ENCODE results near the gene PIK3CG.

DNA sequence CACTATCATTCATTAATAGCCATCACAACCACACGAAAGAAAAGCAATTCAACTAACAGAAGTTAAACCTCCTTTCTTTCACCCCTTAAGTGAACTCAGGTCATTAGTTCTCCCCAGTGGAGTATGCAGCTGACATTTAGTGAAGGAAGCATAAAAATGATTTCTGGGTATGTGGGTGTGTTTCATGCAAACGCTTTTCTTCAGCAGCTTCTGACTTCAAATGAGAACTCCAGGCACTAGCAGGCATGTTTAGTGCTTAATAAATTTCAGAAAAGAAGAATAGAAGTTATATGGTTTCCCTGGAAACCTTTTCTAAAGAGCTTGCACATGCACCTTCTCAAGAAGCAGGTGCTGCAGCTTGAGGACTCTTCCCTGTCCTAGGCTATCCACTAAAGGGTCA is 62.5 kb downstream of the PIK3CG start:
- TF ChIP-seq, protein P1, sequence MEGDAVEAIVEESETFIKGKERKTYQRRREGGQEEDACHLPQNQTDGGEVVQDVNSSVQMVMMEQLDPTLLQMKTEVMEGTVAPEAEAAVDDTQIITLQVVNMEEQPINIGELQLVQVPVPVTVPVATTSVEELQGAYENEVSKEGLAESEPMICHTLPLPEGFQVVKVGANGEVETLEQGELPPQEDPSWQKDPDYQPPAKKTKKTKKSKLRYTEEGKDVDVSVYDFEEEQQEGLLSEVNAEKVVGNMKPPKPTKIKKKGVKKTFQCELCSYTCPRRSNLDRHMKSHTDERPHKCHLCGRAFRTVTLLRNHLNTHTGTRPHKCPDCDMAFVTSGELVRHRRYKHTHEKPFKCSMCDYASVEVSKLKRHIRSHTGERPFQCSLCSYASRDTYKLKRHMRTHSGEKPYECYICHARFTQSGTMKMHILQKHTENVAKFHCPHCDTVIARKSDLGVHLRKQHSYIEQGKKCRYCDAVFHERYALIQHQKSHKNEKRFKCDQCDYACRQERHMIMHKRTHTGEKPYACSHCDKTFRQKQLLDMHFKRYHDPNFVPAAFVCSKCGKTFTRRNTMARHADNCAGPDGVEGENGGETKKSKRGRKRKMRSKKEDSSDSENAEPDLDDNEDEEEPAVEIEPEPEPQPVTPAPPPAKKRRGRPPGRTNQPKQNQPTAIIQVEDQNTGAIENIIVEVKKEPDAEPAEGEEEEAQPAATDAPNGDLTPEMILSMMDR (IDR thresholded peaks at IDR 0.05): no peak
- TF ChIP-seq POLR2A (IDR thresholded peaks at IDR 0.05; ENCODE audit: low read length) (no peak), EHMT2 (IDR thresholded peaks at IDR 0.05; ENCODE audit: low read depth) (no peak), MAZ (IDR thresholded peaks at IDR 0.05; ENCODE audit: borderline replicate concordance, low read depth, low read length) (no peak), KDM5A (IDR thresholded peaks at IDR 0.05) (no peak), ESRRA (IDR thresholded peaks at IDR 0.05; ENCODE audit: borderline replicate concordance, low read length) (no peak), CHD2 (IDR thresholded peaks at IDR 0.05; ENCODE audit: low read length, partially characterized antibody) (no peak), RAD21 (conservative IDR thresholded peaks at IDR 0.05 in 1 of 2, IDR thresholded peaks at IDR 0.05 in 1 of 2) (no peak), EP300 (IDR thresholded peaks at IDR 0.05) (no peak), GATA3 (IDR thresholded peaks at IDR 0.05; ENCODE audit: borderline replicate concordance) (no peak), MYC (IDR thresholded peaks at IDR 0.05; ENCODE audit: borderline replicate concordance, low read length) (no peak)
- TF ChIP-seq, protein P2, sequence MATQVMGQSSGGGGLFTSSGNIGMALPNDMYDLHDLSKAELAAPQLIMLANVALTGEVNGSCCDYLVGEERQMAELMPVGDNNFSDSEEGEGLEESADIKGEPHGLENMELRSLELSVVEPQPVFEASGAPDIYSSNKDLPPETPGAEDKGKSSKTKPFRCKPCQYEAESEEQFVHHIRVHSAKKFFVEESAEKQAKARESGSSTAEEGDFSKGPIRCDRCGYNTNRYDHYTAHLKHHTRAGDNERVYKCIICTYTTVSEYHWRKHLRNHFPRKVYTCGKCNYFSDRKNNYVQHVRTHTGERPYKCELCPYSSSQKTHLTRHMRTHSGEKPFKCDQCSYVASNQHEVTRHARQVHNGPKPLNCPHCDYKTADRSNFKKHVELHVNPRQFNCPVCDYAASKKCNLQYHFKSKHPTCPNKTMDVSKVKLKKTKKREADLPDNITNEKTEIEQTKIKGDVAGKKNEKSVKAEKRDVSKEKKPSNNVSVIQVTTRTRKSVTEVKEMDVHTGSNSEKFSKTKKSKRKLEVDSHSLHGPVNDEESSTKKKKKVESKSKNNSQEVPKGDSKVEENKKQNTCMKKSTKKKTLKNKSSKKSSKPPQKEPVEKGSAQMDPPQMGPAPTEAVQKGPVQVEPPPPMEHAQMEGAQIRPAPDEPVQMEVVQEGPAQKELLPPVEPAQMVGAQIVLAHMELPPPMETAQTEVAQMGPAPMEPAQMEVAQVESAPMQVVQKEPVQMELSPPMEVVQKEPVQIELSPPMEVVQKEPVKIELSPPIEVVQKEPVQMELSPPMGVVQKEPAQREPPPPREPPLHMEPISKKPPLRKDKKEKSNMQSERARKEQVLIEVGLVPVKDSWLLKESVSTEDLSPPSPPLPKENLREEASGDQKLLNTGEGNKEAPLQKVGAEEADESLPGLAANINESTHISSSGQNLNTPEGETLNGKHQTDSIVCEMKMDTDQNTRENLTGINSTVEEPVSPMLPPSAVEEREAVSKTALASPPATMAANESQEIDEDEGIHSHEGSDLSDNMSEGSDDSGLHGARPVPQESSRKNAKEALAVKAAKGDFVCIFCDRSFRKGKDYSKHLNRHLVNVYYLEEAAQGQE (IDR thresholded peaks at IDR 0.05): no peak
- TF ChIP-seq, protein P3, sequence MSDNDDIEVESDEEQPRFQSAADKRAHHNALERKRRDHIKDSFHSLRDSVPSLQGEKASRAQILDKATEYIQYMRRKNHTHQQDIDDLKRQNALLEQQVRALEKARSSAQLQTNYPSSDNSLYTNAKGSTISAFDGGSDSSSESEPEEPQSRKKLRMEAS (IDR thresholded peaks at IDR 0.05): no peak

All from A549 (cell line).